ENCODE data around the gene NKX6-1.

DNA sequence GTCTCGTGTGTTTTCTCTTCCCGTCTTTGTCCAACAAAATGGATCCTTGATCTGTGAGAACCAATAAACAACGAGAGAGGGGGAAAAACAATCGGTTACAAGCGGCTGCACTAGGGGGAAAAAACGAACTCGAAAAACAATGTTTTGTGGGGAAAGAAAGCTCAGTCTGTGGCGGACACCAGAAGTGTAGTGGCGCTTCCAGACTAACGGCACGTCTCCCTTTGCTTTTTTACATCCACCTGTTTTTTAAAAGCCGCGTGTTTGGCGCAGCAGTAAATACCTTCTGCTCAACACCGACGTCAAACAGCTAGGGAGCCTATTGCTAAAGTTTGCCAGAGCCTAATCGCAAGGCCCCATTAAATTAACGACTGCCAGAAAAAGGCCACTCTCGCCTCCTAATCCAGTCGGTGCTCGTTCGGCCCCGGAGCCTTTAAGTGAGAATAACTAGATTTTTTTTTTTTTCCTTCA is 3.3 kb downstream of the NKX6-1 start:
- TF ChIP-seq POLR2AphosphoS5 (IDR thresholded peaks at IDR 0.05) (no peak), POLR2A (IDR thresholded peaks at IDR 0.05) (no peak), EP300 (IDR thresholded peaks at IDR 0.05) (no peak)
- TF ChIP-seq, protein P1, sequence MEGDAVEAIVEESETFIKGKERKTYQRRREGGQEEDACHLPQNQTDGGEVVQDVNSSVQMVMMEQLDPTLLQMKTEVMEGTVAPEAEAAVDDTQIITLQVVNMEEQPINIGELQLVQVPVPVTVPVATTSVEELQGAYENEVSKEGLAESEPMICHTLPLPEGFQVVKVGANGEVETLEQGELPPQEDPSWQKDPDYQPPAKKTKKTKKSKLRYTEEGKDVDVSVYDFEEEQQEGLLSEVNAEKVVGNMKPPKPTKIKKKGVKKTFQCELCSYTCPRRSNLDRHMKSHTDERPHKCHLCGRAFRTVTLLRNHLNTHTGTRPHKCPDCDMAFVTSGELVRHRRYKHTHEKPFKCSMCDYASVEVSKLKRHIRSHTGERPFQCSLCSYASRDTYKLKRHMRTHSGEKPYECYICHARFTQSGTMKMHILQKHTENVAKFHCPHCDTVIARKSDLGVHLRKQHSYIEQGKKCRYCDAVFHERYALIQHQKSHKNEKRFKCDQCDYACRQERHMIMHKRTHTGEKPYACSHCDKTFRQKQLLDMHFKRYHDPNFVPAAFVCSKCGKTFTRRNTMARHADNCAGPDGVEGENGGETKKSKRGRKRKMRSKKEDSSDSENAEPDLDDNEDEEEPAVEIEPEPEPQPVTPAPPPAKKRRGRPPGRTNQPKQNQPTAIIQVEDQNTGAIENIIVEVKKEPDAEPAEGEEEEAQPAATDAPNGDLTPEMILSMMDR (IDR thresholded peaks at IDR 0.05): no peak
